ENCODE data around the gene VSIG1. TPM values are rescaled to one million over a fixed set of nuclear protein-coding genes. Genes with fewer than 3 reads are reported as not detected.

The VSIG1 gene
- total RNA-seq, 1 experiment from 2014 or later, result 1.5 TPM

DNA sequence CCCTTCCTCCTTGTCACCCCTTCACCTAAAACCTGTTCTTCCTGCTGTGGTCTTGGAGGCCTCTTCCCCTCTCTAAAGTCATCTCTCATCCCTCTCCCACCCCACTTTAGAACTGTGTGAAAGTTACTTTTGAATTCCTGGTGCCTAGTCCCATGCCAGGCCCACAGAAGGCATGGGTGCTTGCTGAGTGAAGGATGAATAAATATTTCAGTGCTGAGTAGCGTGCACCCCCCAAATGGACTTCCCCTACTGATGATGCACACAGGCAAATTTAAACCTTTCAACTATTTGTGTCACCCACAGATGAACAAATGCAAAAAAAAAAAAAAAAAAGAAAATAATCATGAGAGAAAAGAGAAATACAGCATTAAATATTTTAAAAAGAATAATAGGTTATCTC lies 26.7 kb downstream of the VSIG1 start:
- Mint-ChIP-seq H3K9me3 (no peaks in the 10 kb centered on the region), H3K27ac (no peak overlapping the region), H3K4me1 (peaks cover 4 to 8% of the 10 kb centered on the region in 2 experiments), H3K36me3 (ENCODE audit: insufficient read depth in 1 of 3, low read depth in 3 of 3) (no peaks in the 10 kb centered on the region), H3K27me3 (ENCODE audit: low read depth) (peaks cover 2% of the 10 kb centered on the region), H3K4me3 (no peak overlapping the region)
- Histone ChIP-seq H3K9me3 (ENCODE audit: control insufficient read depth, low read depth, low read length) (no peaks in the 10 kb centered on the region), H3K27ac (ENCODE audit: insufficient read length, low read depth, low read length) (no peak overlapping the region), H4K20me1 (ENCODE audit: control insufficient read depth, insufficient read depth, insufficient read length) (no peaks in the 10 kb centered on the region), H3K23ac (ENCODE audit: insufficient read length, low read depth, low read length) (no peak overlapping the region), H3K56ac (ENCODE audit: insufficient read length, low read depth, low read length) (no peak overlapping the region), H3K23me2 (ENCODE audit: insufficient read length, low read depth, low read length, poor library complexity, severe bottlenecking) (no peaks in the 10 kb centered on the region), H2AFZ (ENCODE audit: low read length) (no peak overlapping the region), H3K18ac (ENCODE audit: insufficient read length, low read depth, low read length) (no peak overlapping the region), H2BK12ac (ENCODE audit: insufficient read length, low read depth, low read length) (no peak overlapping the region), H2BK120ac (ENCODE audit: low read depth, low read length, poor library complexity, severe bottlenecking) (no peak overlapping the region), H4K91ac (ENCODE audit: insufficient read length, low read depth, low read length) (no peak overlapping the region), H2BK15ac (ENCODE audit: low read depth, low read length) (no peak overlapping the region), H2BK5ac (ENCODE audit: insufficient read length, low read length) (no peak overlapping the region), H3K14ac (ENCODE audit: insufficient read depth, low read length) (no peak overlapping the region), H3K9ac (ENCODE audit: extremely low read depth, insufficient read length, low read length) (no peak overlapping the region), H3K4me1 (ENCODE audit: insufficient read depth, low read length) (no peaks in the 10 kb centered on the region), H4K5ac (ENCODE audit: insufficient read length, low read depth, low read length) (no peak overlapping the region), H2BK20ac (ENCODE audit: low read depth, low read length, poor library complexity, severe bottlenecking) (no peak overlapping the region), H3K79me2 (ENCODE audit: insufficient read depth, low read length) (no peaks in the 10 kb centered on the region), H3K79me1 (ENCODE audit: insufficient read depth, low read depth, low read length, poor library complexity, severe bottlenecking) (no peaks in the 10 kb centered on the region), H2AK5ac (ENCODE audit: insufficient read length, low read length) (no peak overlapping the region), H3K4me2 (ENCODE audit: insufficient read depth, insufficient read length, low read length) (no peak overlapping the region), H3K27me3 (ENCODE audit: insufficient read depth, low read length) (no peaks in the 10 kb centered on the region), H3T11ph (ENCODE audit: low read length) (no peak overlapping the region), H3K4ac (ENCODE audit: low read depth, low read length) (no peak overlapping the region), H4K8ac (replicated peaks; ENCODE audit: insufficient read length, low read depth, low read length) (no peak overlapping the region)
- no CpG with 5 or more reads among the region's 1 CpG for WGBS (ENCODE audit: extremely low coverage, insufficient read length, low lambda C conversion rate)
- DNase-seq, result no peak
- TF ChIP-seq, protein P1, sequence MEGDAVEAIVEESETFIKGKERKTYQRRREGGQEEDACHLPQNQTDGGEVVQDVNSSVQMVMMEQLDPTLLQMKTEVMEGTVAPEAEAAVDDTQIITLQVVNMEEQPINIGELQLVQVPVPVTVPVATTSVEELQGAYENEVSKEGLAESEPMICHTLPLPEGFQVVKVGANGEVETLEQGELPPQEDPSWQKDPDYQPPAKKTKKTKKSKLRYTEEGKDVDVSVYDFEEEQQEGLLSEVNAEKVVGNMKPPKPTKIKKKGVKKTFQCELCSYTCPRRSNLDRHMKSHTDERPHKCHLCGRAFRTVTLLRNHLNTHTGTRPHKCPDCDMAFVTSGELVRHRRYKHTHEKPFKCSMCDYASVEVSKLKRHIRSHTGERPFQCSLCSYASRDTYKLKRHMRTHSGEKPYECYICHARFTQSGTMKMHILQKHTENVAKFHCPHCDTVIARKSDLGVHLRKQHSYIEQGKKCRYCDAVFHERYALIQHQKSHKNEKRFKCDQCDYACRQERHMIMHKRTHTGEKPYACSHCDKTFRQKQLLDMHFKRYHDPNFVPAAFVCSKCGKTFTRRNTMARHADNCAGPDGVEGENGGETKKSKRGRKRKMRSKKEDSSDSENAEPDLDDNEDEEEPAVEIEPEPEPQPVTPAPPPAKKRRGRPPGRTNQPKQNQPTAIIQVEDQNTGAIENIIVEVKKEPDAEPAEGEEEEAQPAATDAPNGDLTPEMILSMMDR (conservative IDR thresholded peaks at IDR 0.05), result no peak
